HG03571 (cell line): ENCODE results near the gene NBPF8.
"Not testable (repeated sequence)": the region's sequence is repeated elsewhere in the genome, so short reads cannot be mapped to it uniquely, and the experiment has no call there.

Source experiments
- ATAC-seq: cut with Tn5 transposase; IDR thresholded peaks from one replicate; pipeline ENCODE4 v1.9.1; 2021; ENCODE audit not compliant: unreplicated experiment

NBPF8 gene, protein sequence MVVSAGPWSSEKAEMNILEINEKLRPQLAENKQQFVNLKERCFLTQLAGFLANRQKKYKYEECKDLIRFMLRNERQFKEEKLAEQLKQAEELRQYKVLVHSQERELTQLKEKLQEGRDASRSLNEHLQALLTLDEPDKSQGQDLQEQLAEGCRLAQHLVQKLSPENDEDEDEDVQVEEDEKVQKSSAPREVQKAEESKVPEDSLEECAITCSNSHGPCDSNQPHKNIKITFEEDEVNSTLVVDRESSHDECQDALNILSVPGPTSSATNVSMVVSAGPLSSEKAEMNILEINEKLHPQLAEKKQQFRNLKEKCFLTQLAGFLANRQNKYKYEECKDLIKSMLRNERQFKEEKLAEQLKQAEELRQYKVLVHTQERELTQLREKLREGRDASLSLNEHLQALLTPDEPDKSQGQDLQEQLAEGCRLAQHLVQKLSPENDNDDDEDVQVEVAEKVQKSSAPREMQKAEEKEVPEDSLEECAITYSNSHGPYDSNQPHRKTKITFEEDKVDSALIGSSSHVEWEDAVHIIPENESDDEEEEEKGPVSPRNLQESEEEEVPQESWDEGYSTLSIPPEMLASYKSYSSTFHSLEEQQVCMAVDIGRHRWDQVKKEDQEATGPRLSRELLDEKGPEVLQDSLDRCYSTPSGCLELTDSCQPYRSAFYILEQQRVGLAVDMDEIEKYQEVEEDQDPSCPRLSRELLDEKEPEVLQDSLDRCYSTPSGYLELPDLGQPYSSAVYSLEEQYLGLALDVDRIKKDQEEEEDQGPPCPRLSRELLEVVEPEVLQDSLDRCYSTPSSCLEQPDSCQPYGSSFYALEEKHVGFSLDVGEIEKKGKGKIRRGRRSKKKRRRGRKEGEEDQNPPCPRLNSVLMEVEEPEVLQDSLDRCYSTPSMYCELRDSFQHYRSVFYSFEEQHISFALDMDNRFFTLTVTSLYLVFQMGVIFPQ

DNA sequence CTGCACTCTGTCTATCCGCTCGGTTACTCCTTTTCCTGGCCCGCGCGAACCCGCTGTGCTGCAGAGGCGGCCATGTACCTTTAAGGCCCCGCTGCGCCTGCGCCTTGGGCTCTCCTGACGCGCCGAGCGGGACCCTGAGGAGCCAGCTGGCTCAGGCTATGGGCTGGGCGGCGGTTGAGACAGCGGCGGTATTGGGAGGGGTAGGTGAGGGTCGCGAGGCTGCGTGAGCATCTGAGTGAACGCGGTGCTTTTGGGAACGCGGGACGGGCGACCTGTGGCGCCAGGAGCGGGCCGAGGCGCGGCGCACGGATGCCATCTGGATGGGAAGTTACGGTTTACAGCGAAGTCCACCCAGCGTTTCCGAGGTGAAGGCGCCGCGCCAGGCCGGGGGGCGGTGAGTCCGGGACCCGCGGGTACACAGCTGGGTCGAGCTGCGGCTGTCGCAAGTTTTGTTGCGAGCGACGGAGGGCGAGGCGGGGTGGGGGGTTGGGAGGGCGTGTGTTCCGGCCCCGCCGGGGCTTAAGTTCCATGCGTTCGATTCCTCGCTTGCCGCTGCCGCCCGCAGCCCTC is at the start of gene NBPF8:
NBPF8 (plus strand) TSS at position 125 of the 570 bp plus-strand sequence. CDS start 21,488 bp downstream, outside the sequence.
- peak; percentile 98 for ATAC-seq

DNA sequence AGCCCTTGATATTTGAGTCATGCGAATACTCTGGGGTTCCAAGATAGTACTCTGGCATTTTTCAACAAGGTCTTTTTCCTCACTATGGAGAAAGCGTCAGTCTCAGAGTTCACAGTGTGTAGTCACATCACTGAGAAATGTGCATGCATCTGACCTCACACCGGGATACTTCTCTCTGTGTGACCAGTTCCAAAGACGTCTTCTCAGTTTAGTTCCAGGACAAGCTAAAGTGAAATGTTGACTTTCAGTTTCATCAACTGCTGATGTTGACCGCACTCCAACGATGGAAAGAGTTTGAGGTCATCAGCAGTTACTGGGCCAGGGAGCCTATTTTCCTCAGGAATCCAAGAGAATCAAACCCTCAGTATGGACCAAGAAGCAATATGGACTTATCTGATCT is 47.1 kb upstream of the NBPF8 start:
- not testable (repeated sequence) for ATAC-seq

DNA sequence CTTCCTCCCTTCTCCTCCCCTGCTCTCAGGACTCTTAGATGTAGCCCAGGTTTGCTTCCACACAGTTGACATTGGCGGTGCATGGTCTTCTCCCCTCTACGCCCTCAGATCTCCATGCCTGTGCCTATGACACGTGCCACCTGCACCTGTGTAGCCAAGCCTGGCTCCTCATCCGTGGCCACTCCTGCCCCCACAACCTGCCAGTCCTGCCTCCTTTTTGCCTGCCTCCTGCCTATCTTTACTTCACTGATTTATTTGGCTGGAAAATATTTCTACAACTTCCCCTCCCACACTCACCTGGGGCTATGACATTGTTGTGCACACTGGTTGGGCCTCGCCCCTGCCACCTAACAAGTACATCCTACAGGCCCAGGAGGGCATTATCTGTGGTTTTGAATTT is 28.2 kb upstream of the NBPF8 start:
- not testable (repeated sequence) for ATAC-seq

DNA sequence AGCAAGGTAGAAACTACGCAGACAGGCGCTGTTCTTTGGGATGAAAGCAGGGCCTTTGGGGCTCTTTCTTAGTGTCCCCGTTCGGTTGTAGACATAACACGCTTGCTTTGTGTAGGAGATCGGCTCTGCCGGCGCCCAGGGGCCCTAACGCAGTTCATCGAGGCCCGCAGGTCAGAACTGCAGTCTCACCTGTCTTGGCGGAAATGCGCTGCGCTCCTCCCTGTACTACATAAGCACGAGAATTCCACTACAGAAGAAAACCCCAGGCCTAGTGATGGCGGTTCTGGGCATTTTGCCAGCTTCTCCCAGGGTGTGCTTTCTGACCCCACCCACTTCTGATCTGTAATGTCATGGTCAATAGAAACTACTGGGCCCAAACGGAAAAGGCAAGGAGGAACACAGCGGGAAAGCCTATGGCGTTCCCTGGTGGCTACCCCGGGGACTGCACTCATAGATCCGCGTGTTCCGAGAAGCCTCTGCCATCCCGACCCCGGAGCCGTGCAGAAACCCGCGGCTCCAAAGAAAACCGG is 26.2 kb upstream of the NBPF8 start:
- ATAC-seq: not testable (repeated sequence)

DNA sequence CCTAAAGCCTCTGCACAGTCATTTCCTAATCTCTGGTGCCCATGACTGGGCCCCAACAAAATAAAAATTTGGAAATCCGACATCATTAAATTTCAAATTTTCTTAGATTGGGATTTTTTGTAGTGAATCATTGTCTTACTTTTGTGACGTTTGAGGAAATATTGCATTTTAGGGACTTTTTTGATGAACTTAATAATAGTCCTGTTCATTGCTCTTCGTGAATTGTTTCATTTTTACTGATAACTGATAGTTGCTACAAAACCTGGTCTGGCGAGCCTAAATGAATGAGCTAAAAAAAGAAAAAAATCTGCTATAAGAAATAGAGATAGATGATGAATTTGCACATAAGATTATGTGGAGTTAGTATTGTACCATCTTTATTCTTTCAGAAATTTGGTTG is 23.5 kb upstream of the NBPF8 start:
- not testable (repeated sequence) for ATAC-seq

DNA sequence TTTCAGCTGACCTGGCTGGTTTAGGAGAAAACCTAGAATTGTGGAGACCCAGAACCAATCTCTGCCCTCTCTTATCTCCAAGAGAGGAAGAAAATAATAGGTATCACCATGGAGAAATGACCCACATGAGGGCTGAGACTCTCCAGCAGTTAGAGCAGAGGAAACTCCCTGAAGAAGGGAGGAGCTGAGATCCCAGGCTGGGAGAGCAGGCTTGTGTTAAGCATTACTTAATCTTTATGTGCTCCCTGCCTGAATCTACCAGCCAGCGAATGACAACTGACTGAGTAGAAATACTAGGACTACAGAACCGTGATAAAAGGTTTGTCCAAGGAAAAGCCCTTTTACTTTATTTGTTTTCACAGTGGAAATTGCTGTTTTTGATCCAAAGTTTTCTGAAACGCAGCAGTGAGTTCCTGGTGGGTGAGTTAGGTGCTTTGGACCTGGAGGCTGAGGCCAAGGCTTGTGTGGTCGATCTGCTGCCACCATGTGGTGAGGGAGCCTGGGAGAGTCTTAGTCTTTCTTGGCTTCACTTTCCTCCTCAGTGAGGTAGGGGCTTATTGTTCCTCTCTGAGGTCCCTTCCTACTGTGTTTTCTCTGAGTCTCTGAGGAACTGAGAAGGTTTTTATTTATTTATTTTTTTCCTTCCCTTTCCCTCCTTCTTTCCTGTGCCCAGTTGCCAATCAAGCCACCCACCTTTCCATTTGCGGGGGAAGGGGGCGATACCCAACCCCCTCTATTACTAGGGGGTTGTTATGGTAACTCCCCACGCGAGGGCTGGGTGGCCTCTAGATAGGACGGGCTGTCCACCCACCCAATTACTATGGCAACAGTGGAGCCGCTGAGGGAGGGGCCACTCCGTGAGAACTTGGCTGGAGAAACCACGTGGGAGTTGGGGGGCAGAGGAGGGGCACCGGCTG is 21.3 kb upstream of the NBPF8 start:
- not testable (repeated sequence) for ATAC-seq

DNA sequence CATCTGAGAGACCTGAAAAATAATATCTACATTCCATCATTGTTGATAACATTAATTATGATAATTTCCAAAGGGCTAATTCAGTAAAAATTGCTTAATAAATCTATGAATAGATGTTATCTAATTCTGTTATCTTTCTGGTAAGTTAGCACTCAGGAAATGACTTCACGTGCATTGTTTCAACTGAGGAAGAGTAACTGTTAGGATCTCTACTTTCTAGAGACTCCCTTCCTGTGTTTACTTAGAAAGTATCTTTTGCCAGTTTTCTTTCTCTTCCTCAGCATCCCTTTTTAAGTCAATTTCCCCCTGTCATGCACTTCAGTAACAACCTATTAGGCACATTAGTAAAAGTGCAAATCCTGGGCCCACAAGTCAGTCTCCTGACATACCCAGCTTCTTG is 9.5 kb upstream of the NBPF8 start:
- ATAC-seq: not testable (repeated sequence)

DNA sequence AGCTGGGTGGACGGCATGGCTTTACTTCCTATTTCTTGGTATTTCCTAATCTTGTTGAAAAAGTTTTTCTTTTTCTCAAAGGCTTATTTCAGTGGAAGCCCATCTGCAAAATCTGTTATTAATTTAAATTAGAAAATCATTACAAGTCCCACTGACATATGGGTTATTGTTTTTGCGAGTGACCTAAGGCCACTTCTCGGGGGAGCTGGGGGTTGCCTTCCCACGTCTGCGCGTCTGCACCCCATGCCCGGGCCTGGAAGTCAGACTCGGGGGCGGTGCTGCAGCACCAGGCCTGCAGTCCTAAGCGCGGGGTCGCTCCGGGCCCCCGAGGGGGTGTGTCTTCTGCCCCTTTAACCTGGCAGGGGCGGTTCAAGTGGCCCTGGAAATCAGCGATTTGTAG is 384 bp upstream of the NBPF8 start:
- not testable (repeated sequence) for ATAC-seq

DNA sequence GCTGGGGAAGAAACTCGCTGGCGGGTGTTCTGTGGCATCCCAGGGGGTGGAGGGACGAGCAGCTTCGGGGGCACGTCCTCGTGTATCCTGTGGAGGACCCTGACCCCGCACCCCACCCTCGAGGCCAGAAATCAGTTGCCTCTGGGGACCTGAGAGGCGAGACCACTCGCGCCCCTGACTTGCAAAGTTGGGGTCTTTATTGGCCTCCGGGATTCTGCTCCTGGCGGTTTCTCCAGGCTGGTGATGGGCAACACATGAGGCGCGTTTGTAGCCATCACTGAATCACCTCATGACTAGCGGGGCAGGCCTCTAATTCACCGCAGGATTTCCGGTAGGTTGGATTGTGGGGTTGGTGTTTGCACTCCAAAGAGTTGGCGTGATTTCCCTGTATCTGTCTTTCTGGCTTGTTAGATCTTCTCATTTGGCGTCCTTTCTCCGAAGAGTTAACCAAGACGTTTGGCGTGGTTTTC is 692 bp downstream of the NBPF8 start:
- peak; percentile 41 for ATAC-seq

DNA sequence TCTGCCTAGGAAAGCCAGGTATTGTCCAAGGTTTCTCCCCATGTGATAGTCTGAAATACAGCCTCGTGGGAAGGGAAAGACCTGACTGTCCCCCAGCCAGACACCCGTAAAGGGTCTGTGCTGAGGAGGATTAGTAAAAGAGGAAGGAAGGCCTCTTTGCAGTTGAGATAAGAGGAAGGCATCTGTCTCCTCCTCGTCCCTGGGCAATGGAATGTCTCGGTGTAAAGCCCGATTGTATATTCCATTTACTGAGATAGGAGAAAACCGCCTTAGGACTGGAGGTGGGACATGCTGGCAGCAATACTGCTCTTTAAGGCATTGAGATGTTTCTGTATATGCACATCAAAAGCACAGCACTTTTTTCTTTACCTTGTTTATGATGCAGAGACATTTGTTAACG is 10.2 kb downstream of the NBPF8 start:
- not testable (repeated sequence) for ATAC-seq

DNA sequence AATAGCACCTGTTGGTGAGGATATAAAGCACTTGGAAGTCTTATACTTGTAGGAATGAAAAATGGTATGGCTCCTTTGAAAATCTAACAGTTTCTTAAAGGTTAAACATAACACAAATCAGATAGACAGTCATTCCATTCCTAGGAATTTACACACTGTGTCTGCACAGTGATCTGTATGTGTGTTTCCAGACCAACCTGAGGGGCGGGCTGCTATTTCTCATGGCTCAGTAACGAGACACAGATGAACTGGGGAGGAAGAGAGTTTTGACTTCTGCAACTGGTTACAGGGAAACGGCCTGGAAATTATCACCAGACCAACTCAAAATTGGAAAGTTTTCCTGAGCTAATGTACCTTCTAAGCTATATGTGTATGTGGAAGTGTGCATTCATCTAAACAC is 16.8 kb downstream of the NBPF8 start:
- not testable (repeated sequence) for ATAC-seq

DNA sequence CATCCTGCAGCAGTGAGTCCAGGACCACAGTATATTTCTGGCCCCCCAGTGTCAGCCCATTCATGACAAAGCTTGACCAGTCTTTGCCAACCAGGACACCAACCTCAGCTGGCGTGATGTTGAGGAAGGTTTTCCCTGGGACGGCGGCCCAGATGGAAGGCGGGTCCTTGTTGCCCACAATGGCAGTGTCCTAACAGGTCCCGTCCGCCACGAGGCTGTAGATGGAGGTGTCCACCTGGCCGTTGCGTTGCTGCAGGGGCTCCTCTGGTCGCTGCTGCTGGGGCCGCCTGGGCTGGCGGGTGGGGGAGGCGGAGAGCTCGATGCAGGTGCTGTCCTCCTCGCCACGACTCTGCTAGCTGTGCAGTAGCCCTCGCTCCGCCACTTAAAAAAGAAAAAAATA is 19.0 kb downstream of the NBPF8 start:
- ATAC-seq: not testable (repeated sequence)

DNA sequence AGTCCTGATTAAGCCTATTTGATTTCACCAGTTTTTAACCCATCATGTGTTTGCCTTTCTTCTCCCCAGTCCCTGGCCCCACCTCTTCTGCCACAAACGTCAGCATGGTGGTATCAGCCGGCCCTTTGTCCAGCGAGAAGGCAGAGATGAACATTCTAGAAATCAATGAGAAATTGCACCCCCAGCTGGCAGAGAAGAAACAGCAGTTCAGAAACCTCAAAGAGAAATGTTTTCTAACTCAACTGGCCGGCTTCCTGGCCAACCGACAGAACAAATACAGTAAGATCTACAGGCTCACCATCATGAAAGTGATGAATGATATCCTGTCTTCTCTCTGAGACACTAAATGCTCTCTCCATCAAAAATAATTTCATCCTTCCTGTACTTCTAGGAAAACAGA is 34.3 kb downstream of the NBPF8 start:
- not testable (repeated sequence) for ATAC-seq
